Uterus (tissue), 2 donors: ENCODE measurements around the gene DUOXA1.

ENCODE experiments used
- CTCF ChIP-seq, 4 experiments: fragments of 200-600 bp in 2 of 4; fragments of 450-650 bp in 2 of 4; sonication (generic) in 2 of 4; IDR thresholded peaks; one replicate each; pipeline ENCODE4 v1.5.1; 2016 to 2019; ENCODE audit warnings: antibody characterized with exemption in 4 of 4, mild to moderate bottlenecking in 2 of 4, moderate library complexity in 1 of 4
- POLR2A ChIP-seq, 2 donors: fragments of 450-650 bp; IDR thresholded peaks; one replicate each; pipeline ENCODE4 v1.6.1; 2016; ENCODE audit warnings: antibody characterized with exemption in 2 of 2, mild to moderate bottlenecking in 1 of 2, moderate library complexity in 1 of 2

GRCh38 chr15:45121706-45122417 is 7.8 kb downstream of the DUOXA1 start:
- TF ChIP-seq CTCF (IDR thresholded peaks at IDR 0.05) (no peak), POLR2A (IDR thresholded peaks at IDR 0.05) (no peak)
